Cerebellar nuclear complex (tissue), 1 donor: ENCODE measurements around the gene ACOT11.

Experiments
- DNase-seq, 2 experiments: peaks; one replicate each; lab custom pipeline; 2025; lab: John Stamatoyannopoulos, UW

The ACOT11 gene

GRCh38 chr1:54585181-54586066 is 37.4 kb downstream of the ACOT11 start:
- no peak for DNase-seq

GRCh38 chr1:54588377-54588776 is 40.3 kb downstream of the ACOT11 start:
- DNase-seq = no peak

GRCh38 chr1:54591127-54591756 is 43.2 kb downstream of the ACOT11 start:
- DNase-seq = no peak

- DNase-seq = no peak
These were observed 45.6 kb downstream of the ACOT11 start for GRCh38 chr1:54593571-54594160.

- DNase-seq = no peak
These were observed 46.4 kb downstream of the ACOT11 start for GRCh38 chr1:54594463-54594862.

GRCh38 chr1:54595956-54596498 is 48.0 kb downstream of the ACOT11 start:
- DNase-seq = no peak

GRCh38 chr1:54596756-54597155 is 48.7 kb downstream of the ACOT11 start:
- DNase-seq = no peak

GRCh38 chr1:54597455-54598030 is 49.5 kb downstream of the ACOT11 start:
- no peak for DNase-seq

GRCh38 chr1:54599211-54599823 is 51.3 kb downstream of the ACOT11 start:
- DNase-seq = no peak

GRCh38 chr1:54600947-54601721 is 53.1 kb downstream of the ACOT11 start:
- DNase-seq = no peak

GRCh38 chr1:54601730-54602129 is 53.7 kb downstream of the ACOT11 start:
- no peak for DNase-seq

- DNase-seq = no peak
These were observed 54.5 kb downstream of the ACOT11 start for GRCh38 chr1:54602554-54602953.

GRCh38 chr1:54603241-54603640 is 55.2 kb downstream of the ACOT11 start:
- DNase-seq = no peak

GRCh38 chr1:54604051-54604450 is 56.0 kb downstream of the ACOT11 start:
- DNase-seq = no peak

- no peak for DNase-seq
These were observed 56.7 kb downstream of the ACOT11 start for GRCh38 chr1:54604572-54605370.

GRCh38 chr1:54606096-54606989 is 58.3 kb downstream of the ACOT11 start:
- no peak for DNase-seq

GRCh38 chr1:54606990-54607325 is 58.9 kb downstream of the ACOT11 start:
- DNase-seq = no peak

- no peak for DNase-seq
These were observed 60.0 kb downstream of the ACOT11 start for GRCh38 chr1:54607821-54608565.
